Measurements from ENCODE around the gene TAF8. TPM values are rescaled to one million over a fixed set of nuclear protein-coding genes. Genes with fewer than 3 reads are reported as not detected.

The TAF8 gene
- total and polyA plus RNA-seq, 10 of the 15 experiments (the other 5 are each of a cell fraction or from before 2014, with no cell fraction given): 11.7 to 30.9 (median 19.9) TPM

DNA sequence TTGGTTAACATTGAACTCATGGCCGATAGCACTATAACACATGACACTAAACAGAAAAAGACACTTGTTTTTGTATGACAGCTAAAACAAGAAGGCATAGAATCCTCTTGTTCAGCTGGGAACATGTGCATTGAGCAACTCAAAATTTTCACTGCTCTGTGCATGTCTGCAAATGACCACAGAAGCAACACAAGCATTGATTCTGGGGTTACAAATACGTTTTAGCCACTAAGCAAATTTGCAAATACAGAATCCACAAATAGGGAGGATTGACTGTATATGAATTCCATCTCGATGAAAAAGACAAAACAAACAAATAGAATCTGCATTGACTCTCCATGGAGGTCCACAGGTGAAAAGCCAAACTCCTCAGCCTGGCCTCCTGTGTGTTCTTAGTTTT is 60.4 kb downstream of the TAF8 start (continued):
- TF ChIP-seq BCLAF1 (IDR thresholded peaks at IDR 0.05) (no peak), NBN (IDR thresholded peaks at IDR 0.05) (no peak), WRNIP1 (IDR thresholded peaks at IDR 0.05; ENCODE audit: borderline replicate concordance, low read depth, low read length) (no peak)

DNA sequence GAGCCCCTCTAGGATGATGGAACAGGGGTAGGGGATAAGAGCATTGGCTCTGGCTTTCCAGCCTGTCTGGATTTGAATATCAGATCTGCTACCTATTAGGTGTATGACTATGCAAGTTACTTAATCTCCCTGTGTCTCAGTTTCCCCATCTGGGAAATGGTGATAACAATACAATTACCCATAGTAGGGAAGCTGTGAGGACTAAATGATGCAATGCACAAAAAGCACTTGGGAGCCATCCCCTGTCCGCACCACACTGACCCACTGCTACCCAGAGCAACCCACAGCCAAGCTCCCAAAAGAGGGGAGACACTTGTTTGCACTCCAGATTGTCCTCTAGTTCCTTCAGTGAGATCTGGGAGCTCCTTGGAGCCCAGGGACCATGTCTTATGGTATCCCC is 62.0 kb downstream of the TAF8 start:
- Histone ChIP-seq H3K4me3 (no peak overlapping the region), H3K36me3 (ENCODE audit: control insufficient read depth in 2 of 2, insufficient read depth in 2 of 2, low read length in 1 of 2) (no peaks in the 10 kb centered on the region), H3K27ac (ENCODE audit: control insufficient read depth, insufficient read depth) (no peak overlapping the region), H3K4me2 (ENCODE audit: control insufficient read depth, insufficient read depth) (no peak overlapping the region), H3K9ac (ENCODE audit: control insufficient read depth, insufficient read depth, low read length) (no peak overlapping the region), H3K4me1 (ENCODE audit: control insufficient read depth, insufficient read depth, low read length) (no peaks in the 10 kb centered on the region), H4K20me1 (ENCODE audit: control insufficient read depth, insufficient read depth) (no peaks in the 10 kb centered on the region), H2AFZ (ENCODE audit: control insufficient read depth, low read depth, low read length) (no peak overlapping the region), H3K9me3 (replicated peaks; ENCODE audit: control insufficient read depth, insufficient read depth, low read length) (no peaks in the 10 kb centered on the region; the same call in 2 of the 3 replicates), H3K79me2 (ENCODE audit: control insufficient read depth, insufficient read depth, low read length) (no peaks in the 10 kb centered on the region), H3K27me3 (replicated peaks in 1 of 2; ENCODE audit: control insufficient read depth in 2 of 2, insufficient read depth in 2 of 2, low read length in 1 of 2) (peaks cover 0 to 4% of the 10 kb centered on the region in 2 experiments; a peak in 2 of 4 replicates)
- no peak for DNase-seq (ENCODE audit: low read depth, low spot score)
- in situ Hi-C loops (cut with MboI) (no loop called here), intact Hi-C loops (cut with micrococcal nuclease; ENCODE audit: unreplicated experiment) (no loop called here)
- CTCF ChIA-PET: interaction anchor here (1.3 kb wide), 1 partner anchor 9 kb away, joined by 6 read pairs; no protein-coding TSS in a partner anchor
- FAIRE-seq: no peak
- WGBS (ENCODE audit: insufficient coverage, insufficient replicate concordance, low lambda C conversion rate, missing lambda C conversion rate): 27% methylated on average over 1 of the region's 1 CpG
- no TSS peak for BruUV-seq (replicated peaks)
- SMC1A ChIA-PET (ENCODE audit: uncharacterized antibody, unreplicated experiment): interaction anchor here (0.6 kb wide), 1 partner anchor 102 kb away, joined by 3 read pairs; no protein-coding TSS in a partner anchor
- POLR2A ChIA-PET: no interaction called here
- RAD21 ChIA-PET (ENCODE audit: unreplicated experiment): no interaction called here
- ATAC-seq: no peak
- TF ChIP-seq KAT2A (conservative IDR thresholded peaks at IDR 0.05; ENCODE audit: control insufficient read depth, low read depth, low read length) (no peak), ZNF274 (IDR thresholded peaks at IDR 0.05; ENCODE audit: insufficient read depth, insufficient read length) (no peak), IRF3 (IDR thresholded peaks at IDR 0.05) (no peak), SPI1 (IDR thresholded peaks at IDR 0.05; ENCODE audit: borderline replicate concordance, insufficient read depth, low read depth, low read length) (no peak), ZSCAN29 (IDR thresholded peaks at IDR 0.05) (no peak), ETV6 (conservative IDR thresholded peaks at IDR 0.05 in 1 of 2, IDR thresholded peaks at IDR 0.05 in 1 of 2; ENCODE audit: borderline replicate concordance in 1 of 2, low read depth in 1 of 2) (no peak), RELA (IDR thresholded peaks at IDR 0.05; ENCODE audit: borderline replicate concordance, partially characterized antibody) (no peak), SMC3 (IDR thresholded peaks at IDR 0.05; ENCODE audit: borderline replicate concordance, low read length) (no peak), PML (IDR thresholded peaks at IDR 0.05; ENCODE audit: low read length) (no peak)
- TF ChIP-seq, protein P1, sequence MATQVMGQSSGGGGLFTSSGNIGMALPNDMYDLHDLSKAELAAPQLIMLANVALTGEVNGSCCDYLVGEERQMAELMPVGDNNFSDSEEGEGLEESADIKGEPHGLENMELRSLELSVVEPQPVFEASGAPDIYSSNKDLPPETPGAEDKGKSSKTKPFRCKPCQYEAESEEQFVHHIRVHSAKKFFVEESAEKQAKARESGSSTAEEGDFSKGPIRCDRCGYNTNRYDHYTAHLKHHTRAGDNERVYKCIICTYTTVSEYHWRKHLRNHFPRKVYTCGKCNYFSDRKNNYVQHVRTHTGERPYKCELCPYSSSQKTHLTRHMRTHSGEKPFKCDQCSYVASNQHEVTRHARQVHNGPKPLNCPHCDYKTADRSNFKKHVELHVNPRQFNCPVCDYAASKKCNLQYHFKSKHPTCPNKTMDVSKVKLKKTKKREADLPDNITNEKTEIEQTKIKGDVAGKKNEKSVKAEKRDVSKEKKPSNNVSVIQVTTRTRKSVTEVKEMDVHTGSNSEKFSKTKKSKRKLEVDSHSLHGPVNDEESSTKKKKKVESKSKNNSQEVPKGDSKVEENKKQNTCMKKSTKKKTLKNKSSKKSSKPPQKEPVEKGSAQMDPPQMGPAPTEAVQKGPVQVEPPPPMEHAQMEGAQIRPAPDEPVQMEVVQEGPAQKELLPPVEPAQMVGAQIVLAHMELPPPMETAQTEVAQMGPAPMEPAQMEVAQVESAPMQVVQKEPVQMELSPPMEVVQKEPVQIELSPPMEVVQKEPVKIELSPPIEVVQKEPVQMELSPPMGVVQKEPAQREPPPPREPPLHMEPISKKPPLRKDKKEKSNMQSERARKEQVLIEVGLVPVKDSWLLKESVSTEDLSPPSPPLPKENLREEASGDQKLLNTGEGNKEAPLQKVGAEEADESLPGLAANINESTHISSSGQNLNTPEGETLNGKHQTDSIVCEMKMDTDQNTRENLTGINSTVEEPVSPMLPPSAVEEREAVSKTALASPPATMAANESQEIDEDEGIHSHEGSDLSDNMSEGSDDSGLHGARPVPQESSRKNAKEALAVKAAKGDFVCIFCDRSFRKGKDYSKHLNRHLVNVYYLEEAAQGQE (IDR thresholded peaks at IDR 0.05; ENCODE audit: low read depth, low read length): no peak

Data from GM12878 (cell line).